SU-DHL-6 (cell line): ENCODE results near the gene P4HB.

Experiments
- EZH2phosphoT487 ChIP-seq: fragments of 200-600 bp; sonication (generic), shearing (Covaris generic); conservative IDR thresholded peaks from 2 replicates; pipeline ENCODE4 v1.6.1; 2018; ENCODE audit warnings: mild to moderate bottlenecking, antibody characterized with exemption, low read length, moderate library complexity, mixed read lengths
- TF ChIP-seq, protein P1 (sequence below): fragments of 200-600 bp; sonication (generic); IDR thresholded peaks from one replicate; pipeline ENCODE4 v1.5.1; 2017; ENCODE audit warnings: antibody characterized with exemption, mild to moderate bottlenecking, low read length, moderate library complexity; ENCODE audit not compliant: insufficient read depth, poor library complexity, severe bottlenecking

DNA sequence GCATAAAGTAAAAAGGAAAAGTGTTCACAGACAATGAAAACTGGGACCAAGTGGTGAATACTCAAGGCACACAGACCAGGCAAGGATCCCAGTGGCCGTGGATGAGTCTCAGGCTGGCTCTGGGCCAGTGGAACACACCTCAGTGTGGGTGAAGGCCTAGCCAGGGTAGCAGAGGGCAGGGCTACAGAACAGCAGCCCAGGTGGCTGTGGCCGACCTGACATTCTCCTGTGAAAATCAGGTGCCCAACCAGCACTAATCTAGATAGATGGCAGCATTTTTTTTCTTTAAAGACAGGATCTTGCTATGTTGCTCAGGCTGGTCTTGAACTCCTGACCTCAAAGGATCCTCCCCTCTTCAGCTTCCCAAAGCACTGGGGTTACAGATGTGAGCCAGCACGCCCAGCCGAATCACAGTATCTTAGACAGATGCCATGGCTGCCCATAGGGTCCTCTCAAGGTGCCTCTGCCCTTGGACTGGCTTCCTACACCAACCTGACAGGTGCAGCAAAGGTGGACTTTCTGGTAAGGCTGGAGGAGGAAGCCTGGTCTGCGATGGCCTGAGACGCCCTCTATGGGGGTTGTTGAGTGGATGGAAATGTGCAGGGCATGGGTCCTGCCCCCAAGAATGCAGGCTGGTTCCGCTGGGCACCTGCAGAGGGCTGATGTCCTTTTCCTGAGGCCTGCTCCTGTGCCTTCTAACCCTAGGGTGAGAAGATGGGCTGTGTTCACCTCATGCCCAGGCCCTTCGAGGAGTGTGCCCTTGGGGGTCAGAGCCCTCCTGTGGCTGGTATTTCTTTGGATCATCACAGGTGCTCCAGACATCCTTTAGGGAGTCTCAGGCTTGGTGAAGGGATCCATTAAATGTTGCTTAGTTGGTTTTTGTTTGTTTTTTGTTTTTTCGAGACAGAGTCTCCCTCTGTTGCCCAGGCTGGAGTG lies 3.8 kb upstream of the P4HB start:
- TF ChIP-seq, protein P1, sequence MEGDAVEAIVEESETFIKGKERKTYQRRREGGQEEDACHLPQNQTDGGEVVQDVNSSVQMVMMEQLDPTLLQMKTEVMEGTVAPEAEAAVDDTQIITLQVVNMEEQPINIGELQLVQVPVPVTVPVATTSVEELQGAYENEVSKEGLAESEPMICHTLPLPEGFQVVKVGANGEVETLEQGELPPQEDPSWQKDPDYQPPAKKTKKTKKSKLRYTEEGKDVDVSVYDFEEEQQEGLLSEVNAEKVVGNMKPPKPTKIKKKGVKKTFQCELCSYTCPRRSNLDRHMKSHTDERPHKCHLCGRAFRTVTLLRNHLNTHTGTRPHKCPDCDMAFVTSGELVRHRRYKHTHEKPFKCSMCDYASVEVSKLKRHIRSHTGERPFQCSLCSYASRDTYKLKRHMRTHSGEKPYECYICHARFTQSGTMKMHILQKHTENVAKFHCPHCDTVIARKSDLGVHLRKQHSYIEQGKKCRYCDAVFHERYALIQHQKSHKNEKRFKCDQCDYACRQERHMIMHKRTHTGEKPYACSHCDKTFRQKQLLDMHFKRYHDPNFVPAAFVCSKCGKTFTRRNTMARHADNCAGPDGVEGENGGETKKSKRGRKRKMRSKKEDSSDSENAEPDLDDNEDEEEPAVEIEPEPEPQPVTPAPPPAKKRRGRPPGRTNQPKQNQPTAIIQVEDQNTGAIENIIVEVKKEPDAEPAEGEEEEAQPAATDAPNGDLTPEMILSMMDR: no peak
- no peak for TF ChIP-seq EZH2phosphoT487
